Measurements from ENCODE around the gene GABRB3.

The GABRB3 gene

GRCh38 chr15:26689462-26689861, 83.4 kb downstream of the GABRB3 start:
- Histone ChIP-seq H3K4me1 (ENCODE audit: control insufficient read depth, insufficient read depth, low read length) (no peaks in the 10 kb centered on the region), H3K27ac (ENCODE audit: extremely low read depth, low read depth, low read length) (no peak overlapping the region), H3K36me3 (ENCODE audit: control insufficient read depth in 2 of 2, insufficient read depth in 1 of 2, low read length in 2 of 2) (no peaks in the 10 kb centered on the region), H3K4me3 (ENCODE audit: low read depth, low read length) (no peak overlapping the region), H3K9me3 (ENCODE audit: control insufficient read depth, insufficient read depth, low read depth, low read length) (no peaks in the 10 kb centered on the region)
- ChIA-PET POLR2A (no interaction called here), CTCF (interaction anchor here (0.8 kb wide), 1 partner anchor 9 kb away, joined by 3 read pairs; no protein-coding TSS in a partner anchor)
- no peak for TF ChIP-seq ZNF132 (tag by site-specific recombination; IDR thresholded peaks at IDR 0.05; ENCODE audit: borderline replicate concordance)
- no peak for TF ChIP-seq ELK4 (IDR thresholded peaks at IDR 0.05; ENCODE audit: borderline replicate concordance, low read depth, low read length)
- TF ChIP-seq ZNF645 (tag by site-specific recombination; IDR thresholded peaks at IDR 0.05): no peak
- TF ChIP-seq ZNF558 (tag by site-specific recombination; IDR thresholded peaks at IDR 0.05): no peak
- no peak for TF ChIP-seq ZNF624 (tag by site-specific recombination; IDR thresholded peaks at IDR 0.05)
- no peak for TF ChIP-seq ZNF830 (tag by site-specific recombination; IDR thresholded peaks at IDR 0.05; ENCODE audit: low read depth)
- TF ChIP-seq ZNF24 (tag by site-specific recombination; IDR thresholded peaks at IDR 0.05): no peak
- TF ChIP-seq SETDB1 (IDR thresholded peaks at IDR 0.05; ENCODE audit: insufficient read length, low read length): no peak
- no peak for TF ChIP-seq ZNF138 (tag by site-specific recombination; IDR thresholded peaks at IDR 0.05; ENCODE audit: borderline replicate concordance)
- TF ChIP-seq ZNF26 (tag by site-specific recombination; IDR thresholded peaks at IDR 0.05): no peak
- TF ChIP-seq ZNF555 (tag by site-specific recombination; conservative IDR thresholded peaks at IDR 0.05): no peak
- TF ChIP-seq ZBTB26 (tag by site-specific recombination; optimal IDR thresholded peaks at IDR 0.05): no peak
- TF ChIP-seq ZNF416 (tag by site-specific recombination; IDR thresholded peaks at IDR 0.05): no peak
- no peak for TF ChIP-seq ZNF140 (tag by site-specific recombination; IDR thresholded peaks at IDR 0.05)
- TF ChIP-seq ZNF629 (tag by site-specific recombination; IDR thresholded peaks at IDR 0.05): no peak
- TF ChIP-seq GLIS1 (tag by site-specific recombination; IDR thresholded peaks at IDR 0.05): no peak
- no peak for TF ChIP-seq ZBTB1 (tag by site-specific recombination; IDR thresholded peaks at IDR 0.05)

- POLR2A ChIA-PET: no interaction called here
- Histone ChIP-seq H3K36me3 (ENCODE audit: control insufficient read depth in 2 of 2, insufficient read depth in 1 of 2, low read length in 2 of 2) (no peaks in the 10 kb centered on the region), H3K27ac (ENCODE audit: extremely low read depth, low read depth, low read length) (no peak overlapping the region), H3K9me3 (ENCODE audit: control insufficient read depth, insufficient read depth, low read depth, low read length) (no peaks in the 10 kb centered on the region), H3K4me1 (ENCODE audit: control insufficient read depth, insufficient read depth, low read length) (no peaks in the 10 kb centered on the region), H3K4me3 (ENCODE audit: low read depth, low read length) (no peak overlapping the region)
- CTCF ChIA-PET: no interaction called here
- no peak for TF ChIP-seq ZNF677 (tag by site-specific recombination; IDR thresholded peaks at IDR 0.05)
- no peak for TF ChIP-seq ZNF514 (tag by site-specific recombination; IDR thresholded peaks at IDR 0.05)
- TF ChIP-seq PATZ1 (tag by site-specific recombination; IDR thresholded peaks at IDR 0.05): no peak
- TF ChIP-seq PRDM1 (tag by site-specific recombination; IDR thresholded peaks at IDR 0.05): no peak
- TF ChIP-seq REPIN1 (tag by site-specific recombination; IDR thresholded peaks at IDR 0.05; ENCODE audit: low read depth): no peak
- TF ChIP-seq ZNF530 (tag by site-specific recombination; IDR thresholded peaks at IDR 0.05; ENCODE audit: low read depth): no peak
Observed at GRCh38 chr15:26686547-26687187, 86.2 kb downstream of the GABRB3 start.

Measured in HEK293 (cell line).